IPS DF 19.7 (cell line): ENCODE results near the gene HYAL2.

Experiments used
- DNase-seq: peaks from one replicate; pipeline ENCODE4 v3.0.0-alpha.2; 2013; ENCODE audit warnings: low read depth, low spot score

HYAL2 gene

GRCh38 chr3:50330330-50330729 lies 7.8 kb upstream of the HYAL2 start:
- DNase-seq: no peak

- no peak for DNase-seq
These were observed 5.6 kb upstream of the HYAL2 start, which contains the start of gene TUSC2 for GRCh38 chr3:50327943-50328691. Gene TUSC2, minus strand, starts transcription at chr3:50328223. Its CDS starts 124 bp downstream, at chr3:50328099.

GRCh38 chr3:50327129-50327528 lies 4.6 kb upstream of the HYAL2 start:
- DNase-seq: no peak

DNA sequence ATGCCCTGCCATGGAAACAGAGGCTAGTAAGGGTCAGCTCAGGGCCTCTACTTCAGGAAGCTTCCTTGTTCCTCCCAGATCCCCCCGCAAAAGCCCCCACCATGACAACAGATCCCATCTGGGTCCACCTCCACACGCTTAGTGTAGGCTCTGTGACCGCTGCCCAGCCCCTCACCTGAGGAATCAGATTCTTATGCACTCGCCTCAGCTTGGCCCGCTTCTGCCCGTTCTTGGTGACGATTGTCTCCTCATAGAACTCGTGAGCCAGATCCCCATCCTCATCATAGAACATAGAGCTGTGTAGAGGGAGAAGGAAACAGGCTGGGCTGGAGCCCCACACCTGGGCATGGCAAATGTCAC lies 3.6 kb upstream of the HYAL2 start:
- no peak for DNase-seq

- DNase-seq: no peak
These were observed 3.1 kb upstream of the HYAL2 start for GRCh38 chr3:50325497-50326181.

- no peak for DNase-seq
These were observed 2.6 kb upstream of the HYAL2 start for GRCh38 chr3:50325113-50325480.

GRCh38 chr3:50324351-50325112 lies 2.0 kb upstream of the HYAL2 start:
- no peak for DNase-seq

DNA sequence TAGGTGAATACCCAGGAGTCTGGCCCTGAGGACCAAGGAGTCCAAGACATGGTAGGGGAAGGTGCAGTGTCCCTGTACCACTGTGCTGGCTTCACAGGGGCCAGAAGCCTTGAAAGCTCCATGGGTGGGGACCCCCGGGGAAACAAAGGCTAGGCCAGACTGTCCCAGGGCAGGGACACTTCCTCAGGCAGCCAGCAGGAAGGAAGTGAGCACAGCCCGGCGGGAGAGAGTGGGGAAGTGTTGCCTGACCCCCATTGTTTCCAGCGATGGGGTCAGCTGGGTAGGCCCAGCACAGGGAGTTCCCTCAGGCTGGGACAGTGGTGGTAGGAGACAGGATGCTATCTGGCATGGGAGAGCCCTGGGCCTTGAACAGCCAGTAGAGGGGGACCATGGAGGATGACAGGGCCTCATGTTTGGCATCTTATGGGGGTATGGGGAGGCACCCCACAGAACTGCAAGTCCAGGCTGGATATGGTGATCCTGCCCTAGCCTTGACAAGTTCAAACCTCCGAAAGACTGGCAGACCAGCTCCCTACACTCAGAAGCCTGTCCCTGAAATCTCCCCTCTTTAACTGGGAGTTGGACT lies 1.2 kb upstream of the HYAL2 start:
- no peak for DNase-seq

- no peak for DNase-seq
These were observed 601 bp upstream of the HYAL2 start for GRCh38 chr3:50323092-50323600.

GRCh38 chr3:50322115-50322385 lies 495 bp downstream of the HYAL2 start:
- DNase-seq: no peak

GRCh38 chr3:50321336-50322114 lies 1.0 kb downstream of the HYAL2 start:
- no peak for DNase-seq

GRCh38 chr3:50320853-50321335 lies 1.7 kb downstream of the HYAL2 start:
- no peak for DNase-seq

DNA sequence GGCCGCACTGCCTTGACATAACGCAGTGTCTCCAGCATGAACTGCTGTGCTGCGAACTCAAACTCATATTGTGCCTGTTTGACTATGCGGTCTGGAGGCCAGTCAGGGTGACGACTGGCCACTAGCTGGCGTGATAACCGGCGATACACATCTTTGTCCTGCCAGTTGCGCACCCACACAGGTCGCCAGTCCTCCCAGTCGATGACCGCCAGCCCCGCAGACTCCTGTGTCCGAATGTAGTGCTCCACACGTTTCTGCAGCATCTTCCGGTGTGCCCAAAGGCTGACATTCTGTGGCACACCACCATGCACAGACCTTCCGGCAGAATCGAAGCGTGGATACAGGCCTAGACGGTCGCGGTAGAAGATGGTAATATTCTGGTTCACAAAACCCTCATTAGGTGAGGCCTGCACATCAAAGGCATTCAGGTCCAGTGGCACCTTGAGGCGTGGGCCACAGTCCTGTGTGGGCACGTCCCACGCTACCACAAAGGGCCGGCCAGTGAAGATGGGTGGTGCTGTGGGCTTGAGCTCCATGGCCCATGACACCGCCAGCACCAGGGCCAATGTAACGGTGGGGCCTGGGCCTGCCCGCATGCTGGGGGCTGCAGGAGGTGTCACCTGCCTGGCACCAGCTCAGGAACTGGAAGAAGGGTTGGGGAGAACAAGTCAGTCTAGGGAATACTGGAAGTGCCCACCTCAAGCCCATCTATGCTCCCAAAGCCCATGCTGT lies 2.5 kb downstream of the HYAL2 start:
- DNase-seq: no peak

DNA sequence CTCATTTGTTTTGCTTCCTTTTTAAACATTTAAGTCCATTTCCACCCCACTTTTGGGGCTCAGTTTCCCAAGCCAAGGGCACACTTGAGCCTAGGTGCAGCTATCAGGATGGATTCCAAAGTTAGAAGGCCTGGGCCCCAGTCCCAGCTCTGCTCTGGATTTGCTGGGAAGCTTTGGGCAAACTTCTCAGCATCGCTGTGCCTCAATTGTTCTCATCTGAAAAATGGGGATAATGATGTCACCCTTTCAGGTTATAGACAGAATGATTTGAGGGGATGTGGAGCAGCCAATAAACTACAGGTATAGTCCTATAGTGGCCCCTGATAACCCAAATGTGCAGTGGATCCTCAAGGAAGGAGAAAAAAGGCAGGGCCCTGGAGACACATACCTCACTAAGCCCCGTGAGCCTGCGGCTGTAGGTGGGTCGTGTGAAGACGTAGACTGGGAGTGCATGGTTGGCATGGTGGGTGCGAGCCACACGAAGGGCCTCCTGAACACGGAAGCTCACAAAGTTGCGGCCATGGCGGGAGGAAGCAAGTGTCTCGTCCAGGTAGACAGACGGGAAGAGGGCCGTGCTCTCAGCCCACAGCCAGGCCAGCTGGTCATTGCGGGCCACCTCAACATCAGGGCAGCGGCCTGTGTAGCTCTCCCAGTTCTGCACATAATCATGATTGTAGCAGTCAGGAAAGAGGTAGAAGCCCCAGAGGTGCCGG lies 3.2 kb downstream of the HYAL2 start:
- no peak for DNase-seq

DNA sequence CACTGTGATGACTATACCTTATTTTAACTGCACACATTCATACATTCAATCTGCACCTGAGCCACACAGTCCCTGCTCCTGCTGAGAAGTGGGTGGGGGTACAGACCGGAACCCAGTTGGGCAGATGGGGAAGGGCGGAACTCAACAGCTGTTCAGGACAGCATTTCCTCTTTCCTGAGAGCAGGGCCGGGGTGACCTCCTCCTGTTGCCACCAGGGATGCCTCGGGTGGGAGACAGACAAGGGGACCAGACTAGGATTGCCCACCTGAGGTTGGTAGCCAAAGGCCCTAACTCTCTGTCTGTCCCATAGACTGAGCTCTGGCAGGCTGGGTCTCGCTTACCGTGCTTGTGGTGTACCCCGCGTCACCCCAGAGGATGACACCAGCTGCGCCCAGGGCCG lies 3.9 kb downstream of the HYAL2 start:
- DNase-seq: no peak

DNA sequence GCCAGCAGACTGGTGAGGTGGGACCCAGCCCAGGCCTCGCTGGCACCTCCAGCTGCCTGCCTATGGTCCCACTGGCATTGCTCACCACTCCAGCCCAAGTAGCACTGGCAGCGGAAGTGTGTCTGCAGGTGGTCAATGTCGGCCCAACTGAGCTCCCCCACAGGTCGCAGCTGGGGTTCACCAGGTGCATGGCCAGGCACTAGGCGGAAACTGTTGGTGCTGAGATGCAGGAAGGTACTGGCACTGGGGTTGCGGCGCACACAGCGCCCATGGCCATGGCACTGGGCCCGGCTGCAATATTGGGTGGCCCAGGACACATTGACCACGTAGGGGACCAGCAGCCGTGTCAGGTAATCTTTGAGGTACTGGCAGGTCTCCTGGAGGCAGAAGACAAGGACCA lies 4.4 kb downstream of the HYAL2 start:
- DNase-seq: no peak

DNA sequence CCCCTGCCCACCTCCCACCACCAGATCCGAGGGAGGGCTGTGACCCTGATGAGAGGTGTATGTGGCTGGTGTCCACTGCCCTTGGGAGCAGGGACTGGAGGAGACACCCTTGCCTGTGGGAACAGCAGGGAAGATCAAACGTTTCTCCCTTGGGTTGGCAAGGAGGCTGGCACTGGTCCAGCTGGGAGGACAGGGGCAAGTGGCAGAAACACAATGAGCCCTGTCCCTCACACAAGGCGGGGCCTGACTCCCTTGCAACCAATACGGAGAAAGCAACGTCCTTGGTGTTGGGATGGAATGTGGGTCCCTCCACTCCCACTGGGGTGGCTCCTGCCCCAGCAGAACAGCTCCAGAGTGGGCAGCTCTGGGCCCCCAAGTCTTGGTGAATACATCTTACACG lies 5.2 kb downstream of the HYAL2 start:
- no peak for DNase-seq

- no peak for DNase-seq
These were observed 5.8 kb downstream of the HYAL2 start for GRCh38 chr3:50316657-50317242.

- no peak for DNase-seq
These were observed 7.7 kb downstream of the HYAL2 start for GRCh38 chr3:50314816-50315215.

GRCh38 chr3:50314342-50314741 lies 8.2 kb downstream of the HYAL2 start:
- DNase-seq: no peak
